PC-9 (cell line): ENCODE data around the gene SRPK2. TPM values are rescaled to one million over a fixed set of nuclear protein-coding genes. Genes with fewer than 3 reads are reported as not detected.

Experiments used
- BruUV-seq: library from RNA; stranded (reverse); fragments of 400-500 nt; replicated peaks from 2 replicates; lab custom pipeline; 2021; lab: Mats Ljungman, UMichigan
- CTCF ChIA-PET: fragments of 300-600 bp; sonication (Branson Sonifier 250); formaldehyde crosslinking; loops from one replicate; lab custom pipeline; 2022; ENCODE audit warnings: antibody characterized with exemption; lab: Charles Lee
- POLR2A ChIA-PET: fragments of 300-600 bp; sonication (Branson Sonifier 250); formaldehyde crosslinking; loops from one replicate; lab custom pipeline; 2022; ENCODE audit warnings: antibody characterized with exemption; ENCODE audit not compliant: unreplicated experiment; lab: Charles Lee
- DNase-seq, 2 experiments: peaks; one replicate each; pipeline versions ENCODE4 v3.0.0 to v3.0.0-alpha.2; 2015 to 2022; ENCODE audit warnings: mixed read lengths in 1 of 2
- H2AFZ ChIP-seq: fragments of 200-600 bp; sonication (generic); 2 replicates; pipeline ENCODE4 v1.8.1; 2017; ENCODE audit warnings: antibody characterized with exemption
- H3F3A ChIP-seq: fragments of 200-600 bp; sonication (generic); 2 replicates; pipeline ENCODE4 v1.8.1; 2017; ENCODE audit warnings: antibody characterized with exemption, mild to moderate bottlenecking, low read depth; ENCODE audit not compliant: insufficient read depth
- H3K27ac ChIP-seq: fragments of 200-600 bp; sonication (generic); 2 replicates; pipeline ENCODE4 v1.6.1; 2016; ENCODE audit warnings: mixed run types
- H3K27me3 ChIP-seq: fragments of 200-600 bp; sonication (generic); 2 replicates; pipeline ENCODE4 v1.6.1; 2016; ENCODE audit warnings: low read depth, mixed run types; ENCODE audit not compliant: insufficient read depth
- H3K36me3 ChIP-seq: fragments of 200-600 bp; sonication (generic); 2 replicates; pipeline ENCODE4 v1.6.1; 2016; ENCODE audit warnings: low read depth, mixed run types
- H3K4me1 ChIP-seq: fragments of 200-600 bp; sonication (generic); replicated peaks from 2 replicates; pipeline ENCODE4 v1.6.1; 2016; ENCODE audit warnings: mixed run types; ENCODE audit not compliant: insufficient read depth
- H3K4me2 ChIP-seq: fragments of 200-600 bp; sonication (generic); 2 replicates; pipeline ENCODE4 v1.6.1; 2017; ENCODE audit warnings: mixed run types
- H3K4me3 ChIP-seq: fragments of 200-600 bp; sonication (generic); 2 replicates; pipeline ENCODE4 v1.6.1; 2016; ENCODE audit warnings: mixed run types
- H3K79me2 ChIP-seq: fragments of 200-600 bp; sonication (generic); 2 replicates; pipeline ENCODE4 v1.6.1; 2017; ENCODE audit warnings: low read depth, mixed run types
- H3K9me2 ChIP-seq: fragments of 200-600 bp; sonication (generic); 2 replicates; pipeline ENCODE4 v1.8.1; 2017; ENCODE audit warnings: mild to moderate bottlenecking; ENCODE audit not compliant: insufficient read depth
- H3K9me3 ChIP-seq: fragments of 200-600 bp; sonication (generic); 2 replicates; pipeline ENCODE4 v1.8.1; 2016; ENCODE audit warnings: low read depth; ENCODE audit not compliant: insufficient read depth
- H4K20me1 ChIP-seq: fragments of 200-600 bp; sonication (generic); 2 replicates; pipeline ENCODE4 v1.8.1; 2017; ENCODE audit not compliant: insufficient read depth
- CTCF ChIP-seq: fragments of 200-600 bp; sonication (generic); conservative IDR thresholded peaks from 2 replicates; pipeline ENCODE4 v1.6.1; 2017; ENCODE audit warnings: mixed run types, antibody characterized with exemption, mild to moderate bottlenecking, moderate library complexity
- EZH2 ChIP-seq: fragments of 200-600 bp; sonication (generic); IDR thresholded peaks from 2 replicates; pipeline ENCODE4 v1.8.0; 2017; ENCODE audit warnings: antibody characterized with exemption, low read depth
- intact Hi-C: fragments of 100-400 bp; cut with micrococcal nuclease; formaldehyde crosslinking; loops from one replicate; pipeline ENCODE4 v1.10.0; 2022; ENCODE audit not compliant: unreplicated experiment
- total RNA-seq: library from RNA; stranded (reverse); gene quantifications from 2 replicates; pipeline ENCODE4 v1.2.3, GENCODE V29; 2021

SRPK2 gene
- total RNA-seq, 1 experiment from 2014 or later: 60.6 TPM

- H3K4me1 ChIP-seq: no peaks in the 10 kb centered on the region
- H3K9me2 ChIP-seq: no peaks in the 10 kb centered on the region
- H3K36me3 ChIP-seq: no peaks in the 10 kb centered on the region
- intact Hi-C loops: no loop called here
- H4K20me1 ChIP-seq: no peaks in the 10 kb centered on the region
- peaks cover 18% of the 10 kb centered on the region for H3K79me2 ChIP-seq
- no peak overlapping the region for H2AFZ ChIP-seq
- ChIA-PET POLR2A (no interaction called here), CTCF (interaction anchor here (0.7 kb wide), 1 partner anchor 40 kb away, joined by 8 read pairs; no protein-coding TSS in a partner anchor)
- H3K4me3 ChIP-seq: no peak overlapping the region
- no peak overlapping the region for H3K27ac ChIP-seq
- DNase-seq: no peak
- H3K9me3 ChIP-seq: no peaks in the 10 kb centered on the region
- no TSS peak for BruUV-seq
- TF ChIP-seq CTCF (no peak), EZH2 (no peak)
- H3K27me3 ChIP-seq: no peaks in the 10 kb centered on the region
- no peaks in the 10 kb centered on the region for H3F3A ChIP-seq
- no peak overlapping the region for H3K4me2 ChIP-seq
Measured at GRCh38 chr7:105209433-105209832, 179.3 kb downstream of the SRPK2 start.

- intact Hi-C loops: no loop called here
- Histone ChIP-seq H3K9me3 (no peaks in the 10 kb centered on the region), H3K4me3 (no peak overlapping the region), H3K4me1 (no peaks in the 10 kb centered on the region), H3K4me2 (no peak overlapping the region), H3K27me3 (no peaks in the 10 kb centered on the region), H3K79me2 (peaks cover 13% of the 10 kb centered on the region), H3F3A (no peaks in the 10 kb centered on the region), H3K9me2 (no peaks in the 10 kb centered on the region), H4K20me1 (no peaks in the 10 kb centered on the region), H2AFZ (no peak overlapping the region), H3K27ac (no peak overlapping the region), H3K36me3 (no peaks in the 10 kb centered on the region)
- BruUV-seq: no TSS peak
- ChIA-PET POLR2A (no interaction called here), CTCF (no interaction called here)
- TF ChIP-seq CTCF: no peak
- TF ChIP-seq EZH2: no peak
- peak in 1 of 2 experiments; percentile 8 for DNase-seq
Measured at GRCh38 chr7:105206985-105207384, 181.7 kb downstream of the SRPK2 start.

DNA sequence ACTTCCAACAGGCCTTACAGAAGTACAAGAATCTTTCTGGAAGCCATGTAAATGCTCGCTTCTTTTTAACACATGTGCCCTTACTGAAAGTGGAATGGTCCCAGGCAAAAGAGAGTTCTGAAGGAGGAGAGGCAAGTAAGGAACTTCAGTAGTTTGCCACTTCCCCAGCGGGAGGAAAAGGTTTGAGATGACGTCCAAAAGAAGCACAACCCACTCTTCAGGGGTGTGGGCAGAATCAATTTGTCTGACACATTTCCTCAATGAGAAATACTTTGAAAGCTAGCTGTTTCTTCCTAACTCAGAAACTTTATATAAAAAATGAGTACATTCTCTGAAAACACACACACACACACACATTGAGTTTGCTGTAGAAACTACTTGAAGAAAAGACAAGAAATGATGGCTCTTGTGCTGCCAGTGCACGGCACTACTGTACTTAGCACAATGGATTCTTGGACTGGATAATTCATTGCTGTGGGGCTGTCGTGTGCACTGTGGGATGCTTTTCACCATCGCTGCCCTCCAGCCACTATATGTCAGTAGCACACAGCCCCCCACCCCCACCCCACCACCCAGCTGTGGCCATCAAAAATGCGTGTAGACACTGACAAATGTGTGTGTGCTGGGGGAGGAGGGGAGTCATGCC lies 183.0 kb downstream of the SRPK2 start:
- POLR2A ChIA-PET: no interaction called here
- H3K9me2 ChIP-seq: no peaks in the 10 kb centered on the region
- no peak overlapping the region for H3K4me2 ChIP-seq
- H3K9me3 ChIP-seq: no peaks in the 10 kb centered on the region
- no peak overlapping the region for H3K27ac ChIP-seq
- H3F3A ChIP-seq: no peaks in the 10 kb centered on the region
- no peaks in the 10 kb centered on the region for H3K4me1 ChIP-seq
- H3K27me3 ChIP-seq: no peaks in the 10 kb centered on the region
- BruUV-seq: no TSS peak
- DNase-seq: peak in 1 of 2 experiments; percentile 18
- no peak overlapping the region for H2AFZ ChIP-seq
- no peaks in the 10 kb centered on the region for H4K20me1 ChIP-seq
- intact Hi-C loops: no loop called here
- H3K36me3 ChIP-seq: no peaks in the 10 kb centered on the region
- CTCF ChIA-PET: no interaction called here
- no peak for TF ChIP-seq EZH2
- TF ChIP-seq CTCF: no peak
- H3K4me3 ChIP-seq: no peak overlapping the region
- H3K79me2 ChIP-seq: peaks cover 10% of the 10 kb centered on the region; the same call in 1 of the 2 replicates
